Measurements from ENCODE around the gene FAM240A.

GRCh38 chr3:46668116-46668515, 55.8 kb downstream of the FAM240A start:
- TF ChIP-seq CTCF (conservative IDR thresholded peaks at IDR 0.05 in 1 of 2, IDR thresholded peaks at IDR 0.05 in 1 of 2; ENCODE audit: low read depth in 1 of 2, low read length in 2 of 2) (no peak), EZH2 (IDR thresholded peaks at IDR 0.05; ENCODE audit: low read length, missing control alignments) (no peak)

All from fibroblast of lung (primary cell).